Fibroblast of lung (primary cell): ENCODE measurements around the gene TENM3. TPM values are rescaled to one million over a fixed set of nuclear protein-coding genes. Genes with fewer than 3 reads are reported as not detected.

Experiments used
- DNase-seq, 2 donors: peaks; one replicate each; pipeline versions ENCODE4 v3.0.0 to v3.0.0-alpha.2; 2010; ENCODE audit warnings: low read depth in 2 of 2
- H2AFZ ChIP-seq: 2 replicates; pipeline ENCODE4 v1.5.1; 2012; ENCODE audit warnings: low read length, control low read depth, inconsistent platforms
- H3K27ac ChIP-seq: 2 replicates; pipeline ENCODE4 v1.5.1; 2011; ENCODE audit warnings: low read length, control low read depth; ENCODE audit not compliant: insufficient read depth
- H3K27me3 ChIP-seq: 2 replicates; pipeline ENCODE4 v1.5.1; 2011; ENCODE audit warnings: mild to moderate bottlenecking, low read length; ENCODE audit not compliant: control insufficient read depth, insufficient read depth
- H3K36me3 ChIP-seq: 2 replicates; pipeline ENCODE4 v1.5.1; 2011; ENCODE audit warnings: low read length; ENCODE audit not compliant: control insufficient read depth, insufficient read depth
- H3K4me1 ChIP-seq: 2 replicates; pipeline ENCODE4 v1.5.1; 2011; ENCODE audit warnings: low read length; ENCODE audit not compliant: control insufficient read depth, insufficient read depth; ENCODE audit errors: extremely low read depth
- H3K4me2 ChIP-seq: 2 replicates; pipeline ENCODE4 v1.5.1; 2011; ENCODE audit warnings: low read length, control low read depth; ENCODE audit not compliant: insufficient read depth; ENCODE audit errors: extremely low read depth
- H3K4me3 ChIP-seq, 4 experiments: fragments of 200-600 bp in 1 of 4; sonication (generic) in 1 of 4; replicated peaks in 1 of 4; 2 replicates each; pipeline ENCODE4 v1.5.1; 2011 to 2016; ENCODE audit warnings: low read length in 4 of 4, low read depth in 3 of 4, mild to moderate bottlenecking in 3 of 4, control low read depth in 2 of 4, inconsistent platforms in 1 of 4, mixed read lengths in 1 of 4; ENCODE audit not compliant: insufficient read depth in 1 of 4; ENCODE audit errors: control extremely low read depth in 1 of 4
- H3K79me2 ChIP-seq: 2 replicates; pipeline ENCODE4 v1.5.1; 2012; ENCODE audit warnings: mild to moderate bottlenecking, low read length, inconsistent platforms; ENCODE audit not compliant: control insufficient read depth, insufficient read depth
- H3K9ac ChIP-seq: 2 replicates; pipeline ENCODE4 v1.5.1; 2011; ENCODE audit warnings: mild to moderate bottlenecking, low read length, control low read depth; ENCODE audit not compliant: insufficient read depth
- H3K9me3 ChIP-seq: 2 replicates; pipeline ENCODE4 v1.5.1; 2012; ENCODE audit warnings: low read depth, low read length; ENCODE audit not compliant: control insufficient read depth, insufficient read depth
- H4K20me1 ChIP-seq: 2 replicates; pipeline ENCODE4 v1.5.1; 2011; ENCODE audit warnings: low read length; ENCODE audit not compliant: control insufficient read depth, insufficient read depth; ENCODE audit errors: extremely low read depth
- CTCF ChIP-seq, 2 donors: IDR thresholded peaks in 1 of 2; conservative IDR thresholded peaks in 1 of 2; 1 replicate in 1 of 2; 2 replicates in 1 of 2; pipeline ENCODE4 v1.5.1; 2011 to 2012; ENCODE audit warnings: low read length in 2 of 2, control low read depth in 1 of 2, inconsistent platforms in 1 of 2, low read depth in 1 of 2, mild to moderate bottlenecking in 1 of 2
- EZH2 ChIP-seq: IDR thresholded peaks from 2 replicates; pipeline ENCODE4 v1.5.1; 2012; ENCODE audit warnings: low read length, control low read depth, mild to moderate bottlenecking; ENCODE audit errors: missing control alignments
- polyA plus RNA-seq, 2 donors: library from polyadenylated mRNA; depleted of rRNA in 1 of 2; stranded (reverse) in 1 of 2; unstranded in 1 of 2; fragments of >200 nt; gene quantifications; 2 replicates each; pipeline ENCODE4 v1.2.1, GENCODE V29; 2011 to 2012; ENCODE audit warnings: missing spikeins in 1 of 2
- total RNA-seq: library from RNA; depleted of rRNA; stranded (reverse); fragments of >200 nt; gene quantifications from 2 replicates; pipeline ENCODE4 v1.2.1, GENCODE V29; 2014

The TENM3 gene
- total and polyA plus RNA-seq, 2 donors (not counting 1 experiment from before 2014, with no cell fraction given): 2.7 to 3.6 TPM

- no peaks in the 10 kb centered on the region for H3K9me3 ChIP-seq
- H4K20me1 ChIP-seq: no peaks in the 10 kb centered on the region
- no peak overlapping the region for H3K4me2 ChIP-seq
- no peak for TF ChIP-seq CTCF (conservative IDR thresholded peaks at IDR 0.05 in 1 of 2, IDR thresholded peaks at IDR 0.05 in 1 of 2; ENCODE audit: low read depth in 1 of 2, low read length in 2 of 2)
- no peak for TF ChIP-seq EZH2
- H3K79me2 ChIP-seq: no peaks in the 10 kb centered on the region
- no peak for DNase-seq
- no peak overlapping the region for H3K4me3 ChIP-seq
- no peak overlapping the region for H2AFZ ChIP-seq
- no peaks in the 10 kb centered on the region for H3K36me3 ChIP-seq
- no peak overlapping the region for H3K27ac ChIP-seq
- no peaks in the 10 kb centered on the region for H3K27me3 ChIP-seq
- H3K4me1 ChIP-seq: no peaks in the 10 kb centered on the region
- H3K9ac ChIP-seq: no peak overlapping the region
Observed at GRCh38 chr4:182310962-182311361, 67.8 kb downstream of the TENM3 start.

GRCh38 chr4:182314537-182314936, 71.3 kb downstream of the TENM3 start:
- TF ChIP-seq CTCF (conservative IDR thresholded peaks at IDR 0.05 in 1 of 2, IDR thresholded peaks at IDR 0.05 in 1 of 2; ENCODE audit: low read depth in 1 of 2, low read length in 2 of 2): no peak
- TF ChIP-seq EZH2: no peak
- H3K36me3 ChIP-seq: no peaks in the 10 kb centered on the region
- H3K79me2 ChIP-seq: no peaks in the 10 kb centered on the region
- H3K27ac ChIP-seq: no peak overlapping the region
- no peak for DNase-seq
- no peaks in the 10 kb centered on the region for H4K20me1 ChIP-seq
- H2AFZ ChIP-seq: no peak overlapping the region
- no peaks in the 10 kb centered on the region for H3K4me1 ChIP-seq
- H3K27me3 ChIP-seq: no peaks in the 10 kb centered on the region
- H3K4me3 ChIP-seq: no peak overlapping the region
- no peaks in the 10 kb centered on the region for H3K9me3 ChIP-seq
- H3K9ac ChIP-seq: no peak overlapping the region
- no peak overlapping the region for H3K4me2 ChIP-seq

GRCh38 chr4:182318256-182318655, 75.1 kb downstream of the TENM3 start:
- no peak overlapping the region for H3K4me3 ChIP-seq

More at GRCh38 chr4:182318256-182318655, 75.1 kb downstream of the TENM3 start:
- TF ChIP-seq CTCF (conservative IDR thresholded peaks at IDR 0.05 in 1 of 2, IDR thresholded peaks at IDR 0.05 in 1 of 2; ENCODE audit: low read depth in 1 of 2, low read length in 2 of 2) (no peak), EZH2 (no peak)
- DNase-seq: peak in 1 of 2 donors; percentile 69
- Histone ChIP-seq H2AFZ (no peak overlapping the region), H3K9ac (no peak overlapping the region), H3K4me1 (no peaks in the 10 kb centered on the region), H3K4me2 (no peak overlapping the region), H3K27ac (no peak overlapping the region), H3K9me3 (no peaks in the 10 kb centered on the region), H4K20me1 (no peaks in the 10 kb centered on the region), H3K36me3 (no peaks in the 10 kb centered on the region), H3K79me2 (no peaks in the 10 kb centered on the region), H3K27me3 (no peaks in the 10 kb centered on the region)
